Jurkat, Clone E6-1 (cell line): Measurements from ENCODE around the gene PLA2G4B.
"Not testable (repeated sequence)": the region's sequence is repeated elsewhere in the genome, so short reads cannot be mapped to it uniquely, and the experiment has no call there.

Source experiments
- DNase-seq: peaks from one replicate; pipeline ENCODE4 v3.0.0-alpha.2; 2011; ENCODE audit warnings: low read depth, low spot score
- H3K4me3 ChIP-seq: 2 replicates; pipeline ENCODE4 v1.5.1; 2011; ENCODE audit warnings: mild to moderate bottlenecking, low read length, control low read depth, moderate library complexity

The PLA2G4B gene

DNA sequence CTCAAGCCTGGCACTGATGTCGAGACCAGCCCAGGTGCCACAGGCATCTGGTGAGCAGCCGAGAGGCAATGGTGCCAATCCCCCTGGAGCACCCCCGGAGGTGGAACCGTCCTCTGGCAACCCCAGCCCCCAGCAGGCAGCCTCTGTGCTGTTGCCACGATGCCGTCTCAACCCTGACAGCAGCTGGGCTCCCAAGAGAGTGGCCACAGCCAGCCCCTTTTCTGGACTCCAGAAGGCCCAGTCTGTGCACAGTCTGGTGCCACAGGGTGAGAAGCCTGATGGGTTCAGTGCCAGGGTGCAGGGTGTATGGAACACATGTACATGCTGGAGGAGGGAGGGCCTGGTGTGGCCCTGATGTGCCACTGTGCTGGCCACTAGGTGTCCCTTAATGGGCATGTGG, 15.7 kb upstream of the PLA2G4B start:
- no peak for DNase-seq
- H3K4me3 ChIP-seq, result no peak overlapping the region

- H3K4me3 ChIP-seq, result no peak overlapping the region
- no peak for DNase-seq
Observed at GRCh38 chr15:41823502-41823901, 15.1 kb upstream of the PLA2G4B start.

DNA sequence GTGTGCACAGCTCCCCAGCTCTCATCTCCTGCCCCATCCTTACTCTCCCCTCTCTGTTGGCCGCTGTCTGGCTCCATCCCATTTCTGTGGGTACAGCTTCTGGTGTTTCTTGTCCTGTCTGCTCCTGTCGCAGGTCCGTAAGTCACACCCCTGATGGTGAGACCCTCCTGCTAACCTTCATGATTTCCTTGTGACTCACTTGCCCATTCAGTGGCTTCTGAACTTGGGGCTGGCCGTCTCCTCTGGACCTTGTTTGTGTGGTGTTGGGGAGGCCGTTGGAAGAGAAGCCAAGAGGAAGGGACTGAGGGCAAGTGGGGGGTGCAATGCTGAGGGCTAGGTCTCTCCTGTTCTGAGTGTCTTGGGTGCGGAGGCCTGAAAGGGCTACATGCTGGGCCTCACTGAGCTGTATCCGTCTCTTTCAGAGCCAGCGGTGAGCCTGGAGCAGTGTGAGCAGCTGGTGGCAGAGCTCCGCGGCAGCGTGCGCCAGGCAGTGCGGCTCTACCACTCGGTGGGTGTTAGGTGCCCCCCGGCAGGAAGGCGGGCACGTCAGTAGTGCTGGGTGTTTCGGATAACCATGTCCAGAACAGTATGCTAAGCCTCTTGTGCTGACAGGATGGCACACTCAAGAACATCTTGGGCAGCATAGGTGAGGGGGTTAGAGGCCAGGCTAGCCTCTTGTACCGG, 14.4 kb upstream of the PLA2G4B start:
- DNase-seq, result no peak
- no peak overlapping the region for H3K4me3 ChIP-seq

GRCh38 chr15:41825145-41825544, 13.5 kb upstream of the PLA2G4B start:
- no peak for DNase-seq
- no peak overlapping the region for H3K4me3 ChIP-seq

- no peak overlapping the region for H3K4me3 ChIP-seq
- no peak for DNase-seq
Observed at GRCh38 chr15:41825572-41826535, 12.8 kb upstream of the PLA2G4B start.

DNA sequence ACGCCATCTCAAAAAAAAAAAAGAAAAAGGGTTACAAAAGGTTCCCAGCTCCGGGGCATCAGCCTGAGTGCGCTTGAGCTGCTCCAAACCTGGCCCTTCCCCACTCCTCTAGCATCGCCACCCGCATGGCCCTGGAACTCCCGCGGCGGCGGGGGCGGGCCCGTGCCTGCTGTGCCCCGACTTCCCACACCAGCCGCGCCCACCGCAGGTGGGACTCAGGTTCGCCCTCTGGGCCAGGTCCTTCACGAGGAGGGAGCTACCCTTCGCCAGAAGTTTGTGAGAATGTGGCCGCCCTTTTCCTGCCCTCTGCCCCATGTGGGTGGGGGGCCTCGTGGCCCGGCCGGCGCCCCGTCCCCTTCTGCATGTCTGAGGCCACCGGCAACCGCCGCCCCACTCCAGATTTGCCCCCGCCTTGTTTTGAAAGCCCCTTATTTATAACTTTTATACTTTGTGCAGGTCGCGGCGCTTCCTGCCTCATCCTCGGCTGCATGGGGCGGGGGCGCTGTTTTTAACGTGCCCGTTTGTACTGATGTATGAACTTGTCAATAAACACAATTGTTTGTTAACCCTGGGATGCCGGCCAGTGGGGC, 11.3 kb upstream of the PLA2G4B start:
- DNase-seq, result no peak
- H3K4me3 ChIP-seq, result peak overlapping the region; percentile 87

DNA sequence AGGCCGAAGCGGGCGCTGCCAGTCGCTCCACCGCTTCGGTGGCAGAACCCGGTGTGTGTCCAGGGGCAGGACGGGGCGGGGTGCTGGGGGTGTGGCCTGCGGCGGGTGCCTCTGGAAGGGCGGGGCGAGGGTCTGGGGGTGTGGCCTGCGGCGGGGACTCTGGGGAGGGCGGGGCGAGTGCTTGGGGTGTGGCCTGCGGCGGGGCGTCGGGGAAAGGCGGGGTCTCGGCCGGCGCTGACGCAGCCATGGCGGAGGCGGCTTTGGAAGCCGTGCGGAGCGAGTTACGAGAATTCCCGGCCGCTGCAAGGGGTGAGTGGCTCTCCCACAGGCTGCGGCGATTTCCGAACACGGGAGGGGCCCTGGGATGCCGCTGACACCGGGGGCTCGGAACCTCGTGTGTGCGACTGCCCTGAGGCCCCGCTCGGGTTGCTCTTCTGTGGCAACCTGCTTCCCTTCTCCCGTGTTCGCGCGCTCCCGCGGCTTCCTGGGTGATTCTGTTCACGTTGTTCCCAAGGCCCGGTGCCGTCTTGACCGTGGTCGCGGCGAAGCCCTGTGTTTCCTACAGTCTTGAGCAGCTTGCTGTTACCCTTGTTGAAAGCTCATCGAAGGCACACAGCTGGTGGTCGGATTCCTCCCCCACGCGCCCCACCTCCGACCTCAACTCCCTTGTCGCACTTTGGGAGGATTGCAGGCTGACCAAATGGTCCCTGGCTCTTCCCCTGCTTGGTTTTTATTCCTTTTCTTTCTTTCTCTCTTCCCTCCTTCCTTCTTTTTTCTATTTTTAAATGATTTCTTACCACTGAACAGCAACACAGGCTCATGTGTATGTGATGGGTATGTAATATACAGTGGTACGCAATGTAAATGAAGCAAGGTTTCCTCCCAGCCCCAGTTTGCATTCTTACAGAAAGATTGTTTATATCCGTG, 10.5 kb upstream of the PLA2G4B start, which contains the start of gene JMJD7:
JMJD7 (plus strand) TSS at position 213 of the 927 bp plus-strand sequence; CDS start at position 246, 33 bp downstream.
- peak within 1 kb of the TSS; percentile 87 for H3K4me3 ChIP-seq
- DNase-seq, result peak; percentile 62

DNA sequence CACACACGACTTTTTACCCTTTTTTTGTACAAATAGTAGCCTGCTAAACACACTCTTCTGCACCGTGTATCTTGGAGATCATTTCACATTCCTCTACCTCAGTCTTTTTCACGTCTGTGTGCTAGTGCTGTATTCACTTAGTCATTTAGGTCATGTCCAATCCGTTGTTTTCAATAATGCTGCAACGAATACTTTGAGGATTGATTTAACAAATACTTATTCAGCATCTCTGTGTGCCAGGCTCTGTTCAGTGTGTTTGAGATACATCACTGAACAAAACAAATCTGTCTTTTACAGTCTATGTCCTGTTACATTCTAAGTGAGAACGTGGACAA, 9.9 kb upstream of the PLA2G4B start:
- no peak for DNase-seq
- peak overlapping the region; percentile 87 for H3K4me3 ChIP-seq

DNA sequence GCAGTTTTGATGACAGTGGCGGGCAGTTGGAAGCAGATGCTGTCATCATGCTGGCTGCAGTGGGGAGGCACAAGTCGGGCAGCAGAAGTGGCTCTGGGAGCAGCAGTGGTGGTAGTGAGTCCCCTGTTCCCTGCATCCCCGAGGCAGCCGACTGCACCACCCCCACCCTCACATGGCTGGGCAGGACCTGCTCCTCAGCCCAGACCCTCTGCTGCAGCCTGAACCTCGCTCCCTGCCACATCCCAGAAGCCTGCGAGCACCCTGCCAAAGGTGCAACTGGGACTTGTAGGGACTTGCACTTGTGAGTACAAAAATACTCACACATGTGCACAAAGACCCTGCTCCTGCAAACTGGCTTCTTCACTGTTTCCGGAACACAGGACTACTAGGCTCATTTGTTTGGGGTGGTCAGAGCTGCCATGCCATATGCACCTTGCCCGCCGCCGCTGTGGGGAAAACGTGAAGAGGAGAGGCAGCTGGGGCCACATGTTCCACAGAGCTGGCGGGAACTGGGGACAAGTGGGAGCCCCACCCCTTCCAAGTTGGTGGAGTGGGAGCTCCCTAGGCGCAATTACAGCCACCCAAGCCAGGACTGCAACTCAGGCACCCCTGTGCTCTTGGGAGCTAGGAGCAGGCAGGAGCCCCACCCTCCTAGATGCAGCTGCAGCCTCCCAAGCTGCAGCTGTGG, 8.5 kb upstream of the PLA2G4B start:
- H3K4me3 ChIP-seq, result no peak overlapping the region
- DNase-seq, result no peak

- H3K4me3 ChIP-seq, result not testable (repeated sequence)
- DNase-seq, result peak; percentile 82
Observed at GRCh38 chr15:41831291-41831690, 7.4 kb upstream of the PLA2G4B start.

DNA sequence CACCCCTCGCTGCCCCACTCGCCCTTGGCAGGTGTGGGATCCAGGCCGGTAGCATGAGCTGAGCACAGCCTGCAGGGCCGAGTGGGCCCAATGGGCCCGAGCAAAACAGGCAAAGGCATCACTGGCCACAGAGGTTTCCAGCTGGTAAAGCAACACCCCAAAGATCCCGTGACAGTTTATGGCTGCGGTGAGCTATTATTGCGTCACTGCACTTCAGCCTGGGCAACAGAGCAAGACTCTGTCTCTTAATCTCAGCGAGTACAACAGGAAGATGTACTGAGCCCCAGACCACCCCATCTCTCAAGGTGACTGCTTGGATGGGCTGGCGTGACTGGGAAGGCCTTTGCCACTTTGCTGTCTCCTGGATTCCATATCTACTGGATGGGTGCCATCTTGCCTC, 6.4 kb upstream of the PLA2G4B start:
- H3K4me3 ChIP-seq, result no peak overlapping the region
- DNase-seq, result no peak

GRCh38 chr15:41832875-41833274, 5.8 kb upstream of the PLA2G4B start:
- peak; percentile 44 for DNase-seq
- H3K4me3 ChIP-seq, result no peak overlapping the region

- no peak for DNase-seq
- H3K4me3 ChIP-seq, result no peak overlapping the region
Observed at GRCh38 chr15:41834096-41834495, 4.6 kb upstream of the PLA2G4B start.

DNA sequence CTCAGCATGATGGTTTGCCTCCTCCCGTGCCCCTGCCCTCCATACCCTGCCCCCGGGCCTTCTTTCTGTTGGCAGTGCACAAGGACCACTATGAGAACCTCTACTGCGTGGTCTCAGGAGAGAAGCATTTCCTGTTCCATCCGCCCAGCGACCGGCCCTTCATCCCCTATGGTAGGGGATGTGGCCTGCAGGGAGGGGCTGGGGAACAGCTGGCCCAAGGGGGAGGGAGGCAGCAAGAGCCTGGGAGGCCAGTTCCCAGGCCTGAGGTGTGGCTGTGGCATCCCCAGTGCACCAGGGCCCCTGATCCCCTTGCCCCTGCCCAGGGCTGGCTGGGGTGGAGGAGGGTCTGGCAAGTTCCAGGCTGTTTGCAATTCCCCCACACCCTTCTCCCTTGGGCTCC, 2.6 kb upstream of the PLA2G4B start:
- no peak overlapping the region for H3K4me3 ChIP-seq

GRCh38 chr15:41836713-41837454, 1.8 kb upstream of the PLA2G4B start:
- DNase-seq, result no peak
- H3K4me3 ChIP-seq, result no peak overlapping the region

More for the DNA sequence above, 2.6 kb upstream of the PLA2G4B start:
- no peak for DNase-seq

DNA sequence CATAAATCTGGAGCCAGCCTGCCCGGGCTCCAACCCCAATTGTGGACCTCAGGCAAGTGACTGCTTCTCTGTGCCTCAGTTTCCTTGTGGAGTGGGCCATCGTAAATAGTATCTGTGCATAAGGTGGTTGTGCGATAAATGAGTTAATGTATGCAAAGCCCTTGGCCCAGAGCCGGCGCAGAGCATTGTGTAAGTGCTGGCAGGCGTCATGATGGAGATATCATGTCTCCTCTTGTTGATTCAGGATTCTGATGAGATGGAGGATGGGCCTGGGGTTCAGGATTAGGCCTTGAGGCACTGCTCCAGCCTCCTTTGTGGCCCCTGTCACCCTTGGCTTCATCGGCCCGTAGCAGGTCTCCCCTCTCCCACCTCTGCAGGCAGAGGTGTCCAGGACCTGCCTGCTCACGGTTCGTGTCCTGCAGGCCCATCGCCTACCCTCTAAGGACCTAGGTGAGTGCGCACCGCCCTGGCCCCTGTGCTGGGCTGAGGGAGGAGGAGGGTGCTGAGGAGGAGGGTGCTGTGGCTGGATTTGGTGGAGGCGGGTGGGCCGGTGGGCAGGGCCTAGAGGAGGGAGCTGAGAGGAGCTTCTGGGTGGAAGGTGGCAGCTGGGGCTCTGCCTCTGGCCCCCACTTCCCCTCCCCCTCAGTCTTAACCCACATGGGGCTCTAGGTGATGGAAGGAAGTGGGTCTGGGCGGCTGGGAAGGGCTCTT, 1.3 kb downstream of the PLA2G4B start:
- H3K4me3 ChIP-seq, result no peak overlapping the region
- no peak for DNase-seq

GRCh38 chr15:41840673-41841072, 2.0 kb downstream of the PLA2G4B start:
- no peak for DNase-seq
- no peak overlapping the region for H3K4me3 ChIP-seq
